HG03097 (cell line): ENCODE data around the gene TP53TG3F.
"Not testable (repeated sequence)": the region's sequence is repeated elsewhere in the genome, so short reads cannot be mapped to it uniquely, and the experiment has no call there.

Source experiments
- ATAC-seq: cut with Tn5 transposase; IDR thresholded peaks from one replicate; pipeline ENCODE4 v1.9.1; 2021; ENCODE audit not compliant: unreplicated experiment, low FRiP score

The TP53TG3F gene, protein sequence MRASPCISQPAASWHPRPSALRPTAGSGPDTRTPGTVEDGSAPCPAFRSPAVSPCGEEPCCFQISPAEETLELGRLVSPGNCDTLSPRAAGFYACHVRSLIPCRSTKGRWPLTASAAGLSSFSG

DNA sequence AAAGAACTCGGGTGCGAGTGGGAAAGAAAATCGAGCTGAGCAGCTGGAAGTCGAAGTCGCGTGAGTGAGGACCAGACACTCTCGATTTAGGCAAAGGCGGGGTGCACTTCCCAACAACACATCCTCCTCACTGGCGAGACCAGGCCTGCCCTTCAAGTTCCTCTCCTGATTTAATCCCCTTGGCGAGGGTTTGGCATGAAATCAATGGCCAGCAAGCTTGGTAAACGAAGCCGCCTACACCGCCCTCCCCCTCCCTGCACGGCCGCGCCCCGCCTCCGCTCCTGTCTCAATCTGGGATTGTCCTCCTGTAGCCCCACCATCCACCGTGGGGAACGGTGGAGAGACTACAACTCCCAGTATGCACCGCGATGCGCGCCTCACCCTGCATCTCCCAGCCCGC is at the start of gene TP53TG3F:
TP53TG3F (plus strand) TSS at position 301 of the 400 bp plus-strand sequence; CDS start at position 369, 68 bp downstream.
- ATAC-seq: not testable (repeated sequence)

DNA sequence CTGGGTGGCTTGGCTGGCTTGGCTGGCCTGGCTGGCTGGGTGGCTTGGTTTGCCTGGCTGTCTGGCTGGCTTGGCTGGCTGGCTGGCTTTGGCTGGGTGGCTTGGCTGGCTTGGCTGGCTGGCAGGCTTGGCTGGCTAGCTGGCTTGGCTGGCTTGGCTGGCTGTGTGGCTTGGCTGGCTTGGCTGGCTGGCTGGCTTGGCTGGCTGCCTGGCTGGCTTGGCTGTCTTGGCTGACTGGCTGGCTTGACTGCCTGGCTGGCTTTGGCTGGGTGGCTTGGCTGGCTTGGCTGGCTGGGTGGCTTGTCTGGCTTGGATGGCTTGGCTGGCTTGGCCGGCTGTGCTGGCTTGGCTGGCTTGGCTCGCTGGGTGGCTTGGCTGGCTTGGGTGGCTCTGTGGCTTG is 32.2 kb downstream of the TP53TG3F start:
- ATAC-seq: not testable (repeated sequence)

DNA sequence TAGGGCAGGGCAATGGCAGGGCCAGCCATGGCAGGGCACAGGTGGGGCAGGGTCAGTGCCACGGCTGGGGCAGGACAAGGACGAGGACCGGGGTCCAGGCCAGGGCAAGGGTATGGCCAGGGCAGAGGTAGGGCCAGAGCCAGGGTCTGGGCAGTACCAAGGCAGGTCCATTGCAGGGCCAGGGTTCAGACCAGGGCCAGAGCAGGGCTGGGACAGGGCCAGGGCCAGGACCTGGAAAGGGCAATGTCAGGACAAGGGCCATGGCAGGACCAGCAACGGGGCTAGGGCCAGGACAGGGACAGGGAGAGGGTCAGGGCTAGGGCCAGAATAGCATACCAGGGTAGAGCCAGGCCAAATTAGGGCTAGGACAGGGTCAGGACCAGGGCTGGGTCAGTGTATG is 47.8 kb downstream of the TP53TG3F start:
- ATAC-seq: not testable (repeated sequence)

DNA sequence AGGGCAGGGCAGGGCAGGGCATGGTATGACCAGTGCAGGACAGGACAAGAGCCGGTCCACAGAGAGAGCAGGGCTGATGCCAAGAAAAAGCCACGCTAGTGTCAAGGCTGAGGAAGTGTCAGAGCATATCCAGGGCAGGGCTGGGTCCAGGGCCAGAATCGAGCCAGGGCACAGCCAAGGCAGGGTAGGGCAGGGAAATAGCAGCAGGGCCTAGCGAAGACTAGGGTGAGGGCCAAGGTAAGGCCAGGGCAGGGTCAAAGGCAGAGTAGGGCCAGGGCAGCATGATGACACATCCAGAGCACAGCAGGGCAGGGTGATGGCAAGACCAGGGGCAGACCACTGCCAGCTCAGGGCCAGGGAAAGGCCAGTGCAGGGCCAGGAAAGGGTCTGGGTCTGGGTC is 49.7 kb downstream of the TP53TG3F start:
- not testable (repeated sequence) for ATAC-seq

DNA sequence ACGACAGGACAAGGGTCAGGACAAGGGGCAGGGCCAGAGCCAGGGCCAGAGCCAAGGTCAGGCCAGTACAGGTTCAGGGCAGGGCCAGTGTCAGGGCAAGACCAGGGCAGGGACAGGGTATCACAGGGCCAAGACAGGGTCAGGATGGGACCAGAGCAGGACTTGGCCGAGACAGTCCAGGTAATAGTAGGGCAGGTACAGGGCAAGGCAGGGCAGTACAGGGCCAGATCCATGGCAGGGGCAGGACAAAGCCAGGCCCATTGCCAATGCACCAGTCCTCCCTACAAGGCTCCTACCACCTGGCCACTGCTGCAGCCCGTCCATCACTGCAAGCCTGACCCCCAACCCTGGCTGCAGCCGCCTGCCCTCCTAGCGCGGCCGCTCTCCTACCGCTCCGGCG is 50.5 kb downstream of the TP53TG3F start:
- not testable (repeated sequence) for ATAC-seq
